GM18520 (cell line): ENCODE results near the gene IPO4.
A peak's percentile ranks its signal among the peaks of the same experiment; 100 is the strongest.
"Not testable (repeated sequence)": the region's sequence is repeated elsewhere in the genome, so short reads cannot be mapped to it uniquely, and the experiment has no call there.

ENCODE experiments used
- ATAC-seq: cut with Tn5 transposase; IDR thresholded peaks from one replicate; pipeline ENCODE4 v1.9.1; 2021; ENCODE audit not compliant: unreplicated experiment

The IPO4 gene

GRCh38 chr14:24215495-24216344 lies 27.1 kb upstream of the IPO4 start, which contains the start of gene MDP1:
TSS of gene MDP1 (minus strand) at chr14:24216066. CDS start at chr14:24215955, 111 bp downstream.
- peak; percentile 76 for ATAC-seq

- ATAC-seq: no peak
Measured at GRCh38 chr14:24213866-24214662, 25.4 kb upstream of the IPO4 start.

- peak; percentile 66 for ATAC-seq
Measured at GRCh38 chr14:24212924-24213865, 24.6 kb upstream of the IPO4 start, which contains the start of gene CHMP4A. TSS of gene CHMP4A (minus strand) at chr14:24213488. CDS start at chr14:24213439, 49 bp downstream.

GRCh38 chr14:24211311-24211710 lies 22.7 kb upstream of the IPO4 start:
- ATAC-seq: no peak

- ATAC-seq: no peak
Measured at GRCh38 chr14:24207625-24208024, 19.0 kb upstream of the IPO4 start.

- ATAC-seq: no peak
Measured at GRCh38 chr14:24207104-24207551, 18.5 kb upstream of the IPO4 start.

- no peak for ATAC-seq
Measured at GRCh38 chr14:24206260-24207103, 17.9 kb upstream of the IPO4 start.

- no peak for ATAC-seq
Measured at GRCh38 chr14:24204163-24205146, 15.8 kb upstream of the IPO4 start.

GRCh38 chr14:24203249-24203886 lies 14.8 kb upstream of the IPO4 start:
- ATAC-seq: not testable (repeated sequence)

GRCh38 chr14:24202538-24202937 lies 13.9 kb upstream of the IPO4 start:
- not testable (repeated sequence) for ATAC-seq

- ATAC-seq: no peak
Measured at GRCh38 chr14:24198814-24199524, 10.4 kb upstream of the IPO4 start.

- ATAC-seq: no peak
Measured at GRCh38 chr14:24197056-24197450, 8.4 kb upstream of the IPO4 start.

- peak; percentile 4 for ATAC-seq
Measured at GRCh38 chr14:24196071-24197055, 7.7 kb upstream of the IPO4 start.

GRCh38 chr14:24195186-24196070 lies 6.8 kb upstream of the IPO4 start, which contains the start of gene TM9SF1:
TSS of gene TM9SF1 (minus strand) at chr14:24195441. CDS start at chr14:24195019, 422 bp downstream.
- ATAC-seq: peak; percentile 78

GRCh38 chr14:24194873-24195185 lies 6.2 kb upstream of the IPO4 start:
- ATAC-seq: no peak
